Osteocyte (in vitro differentiated cells): Measurements from ENCODE around the gene PTPN21. TPM values are rescaled to one million over a fixed set of nuclear protein-coding genes. Genes with fewer than 3 reads are reported as not detected.

Experiments used
- DNase-seq: peaks from one replicate; pipeline ENCODE4 v3.0.0; 2021; ENCODE audit warnings: mixed read lengths; ENCODE audit not compliant: unreplicated experiment; ENCODE audit errors: extremely low spot score
- H3K27ac Mint-ChIP-seq: one replicate; pipeline ENCODE4 v1.8.0; 2021; ENCODE audit warnings: mild to moderate bottlenecking, mixed read lengths; ENCODE audit not compliant: unreplicated experiment
- H3K27me3 Mint-ChIP-seq: one replicate; pipeline ENCODE4 v1.8.0; 2021; ENCODE audit warnings: mixed read lengths; ENCODE audit not compliant: unreplicated experiment
- H3K36me3 Mint-ChIP-seq: one replicate; pipeline ENCODE4 v1.8.0; 2021; ENCODE audit warnings: mixed read lengths; ENCODE audit not compliant: unreplicated experiment
- H3K4me1 Mint-ChIP-seq: one replicate; pipeline ENCODE4 v1.8.0; 2021; ENCODE audit warnings: mixed read lengths; ENCODE audit not compliant: unreplicated experiment
- H3K4me3 Mint-ChIP-seq: one replicate; pipeline ENCODE4 v1.8.0; 2021; ENCODE audit warnings: mild to moderate bottlenecking, moderate library complexity, mixed read lengths; ENCODE audit not compliant: unreplicated experiment
- H3K9me3 Mint-ChIP-seq: one replicate; pipeline ENCODE4 v1.8.0; 2021; ENCODE audit warnings: mixed read lengths; ENCODE audit not compliant: unreplicated experiment
- total RNA-seq: library from RNA; stranded (reverse); gene quantifications from 2 replicates; pipeline ENCODE4 v1.2.1, GENCODE V29; 2021
- TF ChIP-seq, protein P1 (sequence below): fragments of 200-600 bp; sonication (generic); IDR thresholded peaks from 2 replicates; pipeline ENCODE4 v1.5.0; 2021; ENCODE audit warnings: antibody characterized with exemption, mild to moderate bottlenecking, moderate library complexity

Gene PTPN21
- total RNA-seq, 1 donor from 2014 or later = 30.0 TPM

DNA sequence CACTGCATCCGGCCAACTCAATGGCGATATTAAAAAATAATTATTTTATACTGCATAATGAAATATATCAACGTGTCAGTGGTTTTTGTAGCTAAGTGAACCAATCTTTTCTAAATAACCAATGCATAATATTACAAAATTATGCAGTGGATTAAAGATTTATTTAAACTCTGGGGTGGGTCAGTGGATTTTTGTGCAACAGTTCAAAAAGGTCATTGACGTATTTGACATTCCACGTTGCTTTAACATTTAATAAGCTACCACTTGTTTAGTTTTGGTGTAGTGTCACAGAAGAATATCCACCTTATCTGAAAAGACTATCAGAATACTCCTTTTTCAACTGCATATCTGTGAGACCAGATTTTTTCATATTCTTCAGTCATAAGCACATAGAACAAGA lies 10.6 kb upstream of the PTPN21 start:
- H3K9me3 Mint-ChIP-seq = no peaks in the 10 kb centered on the region
- H3K4me3 Mint-ChIP-seq = peak overlapping the region; percentile 22

DNA sequence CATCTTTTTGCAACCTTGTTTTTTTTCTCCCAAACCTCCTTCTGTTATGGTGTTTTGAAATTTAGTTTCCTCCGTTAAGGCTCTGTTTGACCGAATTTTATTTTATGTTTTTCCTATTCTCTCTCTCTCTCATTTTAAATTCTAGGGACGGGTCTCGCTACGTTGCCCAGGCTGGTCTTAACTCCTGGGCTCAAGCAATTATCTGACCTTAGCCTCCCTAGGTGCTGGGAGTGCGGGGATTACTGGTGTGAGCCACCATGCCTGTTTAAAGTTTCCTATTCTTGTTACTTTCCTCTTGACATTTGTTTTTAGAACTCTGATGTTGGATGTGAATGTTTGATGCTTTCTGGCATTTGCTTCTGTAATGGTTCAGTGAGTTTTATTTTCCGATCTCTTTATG lies 9.0 kb upstream of the PTPN21 start:
- no peak for DNase-seq
- Mint-ChIP-seq H3K27ac (peak overlapping the region; percentile 66), H3K27me3 (no peaks in the 10 kb centered on the region), H3K4me1 (peaks cover 21% of the 10 kb centered on the region), H3K9me3 (no peaks in the 10 kb centered on the region), H3K36me3 (peaks cover 10% of the 10 kb centered on the region), H3K4me3 (peak overlapping the region; percentile 82)
- TF ChIP-seq, protein P1, sequence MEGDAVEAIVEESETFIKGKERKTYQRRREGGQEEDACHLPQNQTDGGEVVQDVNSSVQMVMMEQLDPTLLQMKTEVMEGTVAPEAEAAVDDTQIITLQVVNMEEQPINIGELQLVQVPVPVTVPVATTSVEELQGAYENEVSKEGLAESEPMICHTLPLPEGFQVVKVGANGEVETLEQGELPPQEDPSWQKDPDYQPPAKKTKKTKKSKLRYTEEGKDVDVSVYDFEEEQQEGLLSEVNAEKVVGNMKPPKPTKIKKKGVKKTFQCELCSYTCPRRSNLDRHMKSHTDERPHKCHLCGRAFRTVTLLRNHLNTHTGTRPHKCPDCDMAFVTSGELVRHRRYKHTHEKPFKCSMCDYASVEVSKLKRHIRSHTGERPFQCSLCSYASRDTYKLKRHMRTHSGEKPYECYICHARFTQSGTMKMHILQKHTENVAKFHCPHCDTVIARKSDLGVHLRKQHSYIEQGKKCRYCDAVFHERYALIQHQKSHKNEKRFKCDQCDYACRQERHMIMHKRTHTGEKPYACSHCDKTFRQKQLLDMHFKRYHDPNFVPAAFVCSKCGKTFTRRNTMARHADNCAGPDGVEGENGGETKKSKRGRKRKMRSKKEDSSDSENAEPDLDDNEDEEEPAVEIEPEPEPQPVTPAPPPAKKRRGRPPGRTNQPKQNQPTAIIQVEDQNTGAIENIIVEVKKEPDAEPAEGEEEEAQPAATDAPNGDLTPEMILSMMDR = no peak

More for the DNA sequence above, 10.6 kb upstream of the PTPN21 start:
- Mint-ChIP-seq H3K4me1 (peaks cover 21% of the 10 kb centered on the region), H3K36me3 (peaks cover 23% of the 10 kb centered on the region), H3K27ac (no peak overlapping the region), H3K27me3 (no peaks in the 10 kb centered on the region)
- TF ChIP-seq, protein P1 = no peak
- DNase-seq = no peak

DNA sequence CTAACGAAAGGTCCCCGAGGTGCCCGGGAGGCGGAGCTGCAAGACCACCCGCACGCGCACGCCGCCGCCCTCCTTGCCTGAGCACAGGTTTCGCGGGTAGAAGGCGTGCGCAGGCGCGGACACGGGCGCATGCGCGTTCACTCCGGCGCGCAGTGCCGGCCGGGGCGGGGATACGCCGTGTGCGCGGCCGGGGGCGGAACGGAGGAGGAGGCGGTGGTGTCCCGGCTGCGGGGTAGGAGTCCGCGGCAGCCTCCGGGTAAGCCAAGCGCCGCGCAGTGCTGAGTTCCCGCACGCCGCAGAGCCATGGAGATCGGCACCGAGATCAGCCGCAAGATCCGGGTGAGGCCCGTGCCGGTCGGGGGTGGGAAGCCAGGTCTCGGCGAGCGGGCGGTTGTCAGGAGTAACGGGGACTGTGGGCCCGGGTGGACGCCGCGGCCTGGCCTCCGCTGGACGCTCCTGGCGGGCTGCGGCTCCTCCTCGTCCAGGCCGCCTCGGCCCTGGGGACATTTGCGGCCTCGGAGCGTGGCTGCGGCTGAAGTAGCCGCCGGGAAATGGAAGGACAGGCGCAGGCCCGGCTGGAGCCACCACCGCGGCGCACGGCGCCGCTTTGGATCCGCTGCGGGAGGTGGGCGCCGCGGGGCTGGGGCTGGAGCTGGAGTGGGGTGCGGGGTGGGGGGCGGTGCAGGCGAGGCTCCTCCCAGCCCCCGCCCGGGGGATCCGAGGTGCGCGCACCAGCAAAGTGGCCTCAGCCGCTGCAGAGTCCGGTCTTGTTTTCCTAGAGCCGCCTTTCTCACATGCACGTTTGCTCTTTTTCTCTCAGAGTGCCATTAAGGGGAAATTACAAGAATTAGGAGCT lies 8.3 kb upstream of the PTPN21 start, which contains the start of gene ZC3H14:
ZC3H14 (plus strand) TSS at position 207 of the 856 bp plus-strand sequence; CDS start at position 304, 97 bp downstream.
- TF ChIP-seq, protein P1 = no peak
- H3K9me3 Mint-ChIP-seq = no peaks in the 10 kb centered on the region
- H3K4me3 Mint-ChIP-seq = peak within 1 kb of the TSS; percentile 82
- peak; percentile 96 for DNase-seq
- peak within 1 kb of the TSS; percentile 91 for H3K27ac Mint-ChIP-seq
- peaks cover 7% of the 10 kb centered on the region for H3K36me3 Mint-ChIP-seq
- H3K4me1 Mint-ChIP-seq = peaks cover 21% of the 10 kb centered on the region
- no peaks in the 10 kb centered on the region for H3K27me3 Mint-ChIP-seq

DNA sequence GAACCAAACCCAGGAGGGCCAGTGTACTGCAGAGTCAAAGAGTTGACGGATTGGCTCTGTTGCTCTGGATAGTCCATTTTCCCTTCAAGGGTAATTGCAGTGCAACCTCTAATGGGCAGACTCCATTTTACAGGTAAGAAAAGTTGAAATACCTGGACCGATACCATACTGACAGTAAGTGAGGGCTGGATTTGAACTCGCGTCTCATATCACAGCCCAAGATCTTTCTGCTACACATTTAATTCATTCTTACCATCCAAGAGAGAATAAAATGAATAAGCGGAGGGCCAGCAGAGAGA lies 7.7 kb upstream of the PTPN21 start:
- no peak for DNase-seq
- Mint-ChIP-seq H3K27ac (peak overlapping the region; percentile 60), H3K4me1 (peaks cover 21% of the 10 kb centered on the region), H3K4me3 (peak overlapping the region; percentile 82), H3K36me3 (peaks cover 3% of the 10 kb centered on the region), H3K27me3 (no peaks in the 10 kb centered on the region), H3K9me3 (no peaks in the 10 kb centered on the region)
- TF ChIP-seq, protein P1 = peak; percentile 5

DNA sequence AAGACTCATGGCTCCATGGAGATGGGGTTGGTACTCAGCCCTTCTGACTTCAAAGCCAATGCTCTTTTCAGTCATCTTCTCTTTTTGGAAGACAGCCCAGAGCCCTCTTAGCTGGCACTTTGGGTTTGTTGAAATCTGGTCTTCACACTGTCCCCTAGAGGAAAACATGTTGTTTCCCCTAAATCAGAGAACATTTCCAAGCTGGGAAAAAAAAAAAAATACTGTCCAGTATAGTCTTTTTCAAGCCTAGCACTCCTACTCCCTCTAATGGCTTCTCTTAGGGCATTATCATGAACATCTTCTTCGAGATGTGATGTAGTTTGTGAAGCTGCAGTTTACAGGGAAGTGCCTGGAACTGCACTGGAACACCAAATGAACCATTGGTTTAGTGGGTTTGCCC lies 5.0 kb upstream of the PTPN21 start:
- Mint-ChIP-seq H3K4me1 (peaks cover 27% of the 10 kb centered on the region), H3K27ac (no peak overlapping the region), H3K4me3 (no peak overlapping the region), H3K36me3 (peaks cover 1% of the 10 kb centered on the region), H3K27me3 (no peaks in the 10 kb centered on the region), H3K9me3 (no peaks in the 10 kb centered on the region)
- TF ChIP-seq, protein P1 = peak; percentile 56
- no peak for DNase-seq
